T-helper 2 cell treated with Interferon-gamma antibody and Interleukin-4, amounts not matched to agents 5 μg/mL and 100 μg/mL, for 36 hours (primary cell): ENCODE data around the gene RITA1.
"Not testable (repeated sequence)": the region's sequence is repeated elsewhere in the genome, so short reads cannot be mapped to it uniquely, and the experiment has no call there.

ENCODE experiments used
- DNase-seq: peaks from one replicate; pipeline ENCODE4 v3.0.0; 2021; ENCODE audit warnings: low spot score
- H3K27ac Mint-ChIP-seq: one replicate; pipeline ENCODE4 v1.8.0; 2021; ENCODE audit warnings: mild to moderate bottlenecking, mixed read lengths
- H3K27me3 Mint-ChIP-seq: one replicate; pipeline ENCODE4 v1.8.0; 2021; ENCODE audit warnings: low read depth, mixed read lengths
- H3K36me3 Mint-ChIP-seq: one replicate; pipeline ENCODE4 v1.8.0; 2021; ENCODE audit warnings: low read depth, mixed read lengths
- H3K4me1 Mint-ChIP-seq: one replicate; pipeline ENCODE4 v1.8.0; 2021; ENCODE audit warnings: low read depth, mixed read lengths
- H3K4me3 Mint-ChIP-seq: one replicate; pipeline ENCODE4 v1.8.0; 2022; ENCODE audit warnings: mild to moderate bottlenecking, moderate library complexity, mixed read lengths
- H3K9me3 Mint-ChIP-seq: one replicate; pipeline ENCODE4 v1.8.0; 2021; ENCODE audit warnings: mixed read lengths

The RITA1 gene

DNA sequence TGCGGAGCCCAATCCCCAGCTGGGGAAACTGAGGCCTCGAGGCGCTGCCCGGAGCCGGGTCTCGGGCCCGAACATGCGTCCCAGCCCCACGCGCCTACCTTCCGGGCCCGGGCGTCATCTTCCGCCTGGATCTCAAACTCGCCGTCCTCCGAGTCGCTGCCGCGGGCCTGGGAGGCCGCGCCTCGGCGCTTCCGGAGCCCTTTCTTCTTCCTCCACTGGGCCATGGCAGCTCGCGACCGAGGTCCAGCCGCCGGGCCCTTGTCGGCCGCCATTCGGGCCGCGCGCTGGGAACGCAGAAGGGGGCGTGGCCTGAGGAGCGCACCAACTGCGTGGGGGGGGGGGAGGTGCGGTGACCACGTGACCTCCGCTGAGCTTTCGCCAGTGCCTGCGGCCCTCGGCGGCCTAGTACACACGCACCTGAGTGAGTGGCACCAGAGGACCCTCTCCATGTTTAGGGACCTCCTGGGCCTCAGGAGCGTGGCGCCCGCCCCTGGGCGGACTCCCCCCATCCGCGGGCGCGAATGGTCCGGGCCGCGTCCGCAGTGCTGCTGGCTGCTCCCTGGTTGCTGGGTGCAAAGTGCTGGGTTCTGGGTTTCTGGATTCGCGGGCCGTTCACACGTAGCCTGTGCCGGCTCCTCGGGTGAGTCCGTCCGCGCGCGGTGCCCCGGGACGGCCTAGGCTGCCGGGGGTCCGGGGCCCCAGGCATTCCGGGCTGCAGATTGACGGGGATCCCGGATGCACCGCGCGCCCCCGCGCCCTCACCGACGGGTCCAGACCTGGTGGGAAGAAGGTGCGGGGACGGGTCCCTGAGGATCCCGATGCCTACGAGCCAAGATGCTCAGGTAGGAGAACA lies at the start of gene RITA1, which contains the start of gene DDX54:
Gene RITA1, plus strand, starts transcription at position 542 of the 853 bp plus-strand sequence. CDS start 1,026 bp downstream, outside the sequence.
Gene DDX54, minus strand, starts transcription at position 299 of the 853 bp plus-strand sequence. Its CDS starts 27 bp downstream, at position 272.
- Mint-ChIP-seq H3K4me1 (peaks cover 21% of the 10 kb centered on the region), H3K27ac (peak within 1 kb of the TSS; percentile 97), H3K36me3 (peaks cover 37% of the 10 kb centered on the region), H3K4me3 (peak within 1 kb of the TSS; percentile 98), H3K9me3 (no peaks in the 10 kb centered on the region), H3K27me3 (no peaks in the 10 kb centered on the region)
- peak; percentile 79 for DNase-seq

- Mint-ChIP-seq H3K27me3 (no peaks in the 10 kb centered on the region), H3K4me3 (peak overlapping the region; percentile 84), H3K4me1 (peaks cover 13% of the 10 kb centered on the region), H3K36me3 (no peaks in the 10 kb centered on the region), H3K27ac (peak overlapping the region; percentile 58), H3K9me3 (no peaks in the 10 kb centered on the region)
- DNase-seq: peak; percentile 68
Measured at GRCh38 chr12:113136128-113136989, 49.2 kb upstream of the RITA1 start.

GRCh38 chr12:113136990-113137511 lies 48.5 kb upstream of the RITA1 start:
- no peaks in the 10 kb centered on the region for H3K27me3 Mint-ChIP-seq
- H3K4me1 Mint-ChIP-seq: peaks cover 13% of the 10 kb centered on the region
- no peak overlapping the region for H3K27ac Mint-ChIP-seq

DNA sequence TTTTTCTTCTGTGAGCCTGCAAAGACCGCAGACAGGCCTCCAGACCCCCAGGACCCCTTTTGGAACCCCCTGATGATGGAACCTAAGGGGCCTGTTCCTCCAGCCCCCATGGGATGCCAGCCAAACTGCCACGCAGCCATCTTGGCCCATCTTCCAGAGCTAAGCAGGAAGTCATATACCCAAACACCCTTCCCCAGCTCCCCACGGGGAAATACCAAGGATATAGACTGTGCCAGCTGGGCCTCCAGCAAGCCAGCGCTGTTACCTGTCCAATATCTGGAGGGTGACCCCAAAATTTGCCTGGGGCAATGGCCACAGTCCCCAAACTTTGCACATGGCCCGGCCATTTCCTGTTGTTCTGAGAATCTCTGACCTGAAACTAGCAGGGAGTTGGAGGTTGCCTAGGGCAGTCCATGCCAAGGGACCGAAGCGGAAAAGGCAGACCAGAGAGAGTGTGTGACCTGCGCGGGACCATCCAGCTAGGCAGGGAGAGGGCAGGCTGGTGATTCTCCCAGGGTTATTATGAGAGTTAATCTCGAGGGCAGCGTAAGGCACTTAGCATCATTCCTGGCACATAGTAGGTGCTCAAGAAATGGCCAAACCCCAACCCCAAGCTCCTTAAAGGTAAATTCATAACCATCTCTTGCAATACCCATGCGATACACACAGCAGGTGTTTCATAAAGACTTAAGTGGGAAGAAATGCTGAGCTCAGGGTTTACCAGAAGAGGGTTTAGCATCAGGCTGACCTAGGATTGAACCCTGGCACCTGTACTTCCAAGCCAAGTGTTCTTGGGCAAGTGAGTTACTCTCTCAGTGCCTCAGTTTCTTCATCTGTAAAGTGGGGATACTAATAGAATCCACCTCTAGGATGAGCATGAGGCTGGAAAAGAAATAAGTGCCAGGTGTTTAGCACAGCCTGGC lies 47.4 kb upstream of the RITA1 start:
- no peak for DNase-seq
- H3K4me1 Mint-ChIP-seq: peaks cover 13% of the 10 kb centered on the region
- no peaks in the 10 kb centered on the region for H3K36me3 Mint-ChIP-seq
- H3K9me3 Mint-ChIP-seq: no peaks in the 10 kb centered on the region
- H3K27ac Mint-ChIP-seq: no peak overlapping the region
- no peak overlapping the region for H3K4me3 Mint-ChIP-seq
- no peaks in the 10 kb centered on the region for H3K27me3 Mint-ChIP-seq

More at GRCh38 chr12:113136990-113137511, 48.5 kb upstream of the RITA1 start:
- DNase-seq: no peak
- no peaks in the 10 kb centered on the region for H3K9me3 Mint-ChIP-seq
- peak overlapping the region; percentile 18 for H3K4me3 Mint-ChIP-seq
- H3K36me3 Mint-ChIP-seq: no peaks in the 10 kb centered on the region

DNA sequence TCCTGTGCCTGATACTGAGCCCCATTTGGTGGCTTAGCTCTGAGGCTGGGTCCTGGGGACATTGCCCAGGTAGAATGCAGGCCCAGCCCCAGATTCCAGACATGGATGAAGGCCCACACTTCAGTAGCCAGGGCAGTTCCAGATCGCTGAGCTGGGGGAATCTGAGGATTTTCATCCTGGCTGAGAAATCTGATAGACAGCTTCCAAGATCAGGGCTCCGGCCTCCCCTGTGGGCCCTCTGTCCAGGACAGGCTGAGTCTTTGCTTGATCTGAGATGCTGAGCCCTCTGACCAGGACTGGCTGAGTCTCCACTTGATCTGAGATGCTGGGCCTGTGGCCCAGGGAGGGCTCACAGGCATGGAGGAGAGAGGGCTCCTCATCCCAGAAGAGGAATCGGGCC lies 46.7 kb upstream of the RITA1 start:
- Mint-ChIP-seq H3K27me3 (no peaks in the 10 kb centered on the region), H3K27ac (no peak overlapping the region), H3K36me3 (no peaks in the 10 kb centered on the region), H3K4me1 (peaks cover 13% of the 10 kb centered on the region), H3K9me3 (no peaks in the 10 kb centered on the region), H3K4me3 (no peak overlapping the region)
- DNase-seq: no peak

DNA sequence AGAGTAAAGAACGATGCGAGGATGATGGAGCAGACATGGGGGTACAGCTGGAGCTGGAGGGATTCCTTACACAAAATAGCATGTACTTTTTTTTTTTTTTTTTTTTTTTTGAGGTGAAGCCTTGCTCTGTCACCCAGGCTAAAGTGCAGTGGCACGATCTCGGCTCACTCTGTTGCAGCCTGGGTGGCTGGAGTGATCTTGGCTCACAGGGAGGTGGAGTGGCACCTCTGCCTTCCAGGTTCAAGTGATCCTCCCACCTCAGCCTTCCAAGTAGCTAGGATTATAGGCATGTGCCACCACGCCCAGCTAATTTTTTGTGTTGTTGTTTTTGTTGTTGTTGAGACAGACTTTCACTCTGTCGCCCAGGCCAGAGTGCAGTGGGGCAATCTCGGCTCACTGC lies 44.8 kb upstream of the RITA1 start:
- H3K27me3 Mint-ChIP-seq: no peaks in the 10 kb centered on the region
- peaks cover 13% of the 10 kb centered on the region for H3K4me1 Mint-ChIP-seq
- H3K9me3 Mint-ChIP-seq: no peaks in the 10 kb centered on the region
- DNase-seq: no peak
- H3K4me3 Mint-ChIP-seq: no peak overlapping the region
- H3K27ac Mint-ChIP-seq: no peak overlapping the region
- no peaks in the 10 kb centered on the region for H3K36me3 Mint-ChIP-seq

DNA sequence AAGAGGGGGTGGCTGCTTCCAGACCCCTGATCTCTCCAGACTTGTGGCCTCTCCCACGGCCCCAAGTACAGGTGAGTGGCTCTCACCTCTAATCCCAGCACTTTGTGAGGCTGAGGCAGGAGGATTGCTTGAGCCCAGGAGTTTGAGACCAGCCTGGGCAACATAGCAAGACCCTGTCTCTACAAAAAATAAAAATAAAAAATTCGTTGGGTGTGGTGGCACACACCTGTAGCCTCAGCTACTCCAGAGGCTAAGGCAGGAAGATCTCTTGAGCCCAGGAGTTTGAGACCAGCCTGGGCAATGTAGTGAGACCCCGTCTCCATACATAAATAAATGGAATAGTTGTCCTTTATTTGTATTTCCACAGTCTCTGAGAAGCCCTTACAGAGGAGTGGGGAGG lies 43.8 kb upstream of the RITA1 start:
- not testable (repeated sequence) for H3K4me1 Mint-ChIP-seq, H3K36me3 Mint-ChIP-seq, DNase-seq, H3K9me3 Mint-ChIP-seq, H3K27me3 Mint-ChIP-seq, H3K27ac Mint-ChIP-seq, H3K4me3 Mint-ChIP-seq

GRCh38 chr12:113142173-113142885 lies 43.2 kb upstream of the RITA1 start:
- no peaks in the 10 kb centered on the region for H3K36me3 Mint-ChIP-seq
- no peaks in the 10 kb centered on the region for H3K9me3 Mint-ChIP-seq
- H3K4me1 Mint-ChIP-seq: no peaks in the 10 kb centered on the region
- H3K27ac Mint-ChIP-seq: no peak overlapping the region
- peaks cover 5% of the 10 kb centered on the region for H3K27me3 Mint-ChIP-seq
- H3K4me3 Mint-ChIP-seq: no peak overlapping the region
- DNase-seq: peak; percentile 13

DNA sequence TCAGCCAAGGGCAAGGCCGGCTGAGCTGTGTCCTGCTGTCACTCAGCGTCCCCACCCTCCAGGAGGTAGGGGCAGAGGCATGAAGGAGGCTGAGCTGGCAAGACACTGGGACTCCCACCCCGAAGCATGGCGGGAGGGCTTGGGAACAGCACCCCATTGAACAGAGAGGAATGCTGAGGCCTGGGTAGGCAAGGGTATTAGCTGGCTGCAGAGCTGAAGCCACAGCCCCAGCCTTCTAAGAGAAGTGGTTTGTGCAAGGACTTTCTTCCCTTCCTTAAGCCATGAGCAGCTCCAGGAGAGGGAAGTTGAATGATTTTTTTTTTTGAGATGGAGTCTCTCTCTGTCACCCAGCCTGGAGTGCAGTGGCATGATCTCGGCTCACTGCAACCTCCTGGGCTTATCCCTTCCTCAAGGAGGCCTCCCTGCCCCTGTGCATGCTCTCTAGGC lies 42.6 kb upstream of the RITA1 start:
- H3K9me3 Mint-ChIP-seq: no peaks in the 10 kb centered on the region
- H3K4me3 Mint-ChIP-seq: no peak overlapping the region
- H3K27ac Mint-ChIP-seq: no peak overlapping the region
- H3K27me3 Mint-ChIP-seq: peaks cover 7% of the 10 kb centered on the region
- no peak for DNase-seq
- no peaks in the 10 kb centered on the region for H3K36me3 Mint-ChIP-seq
- H3K4me1 Mint-ChIP-seq: no peaks in the 10 kb centered on the region

DNA sequence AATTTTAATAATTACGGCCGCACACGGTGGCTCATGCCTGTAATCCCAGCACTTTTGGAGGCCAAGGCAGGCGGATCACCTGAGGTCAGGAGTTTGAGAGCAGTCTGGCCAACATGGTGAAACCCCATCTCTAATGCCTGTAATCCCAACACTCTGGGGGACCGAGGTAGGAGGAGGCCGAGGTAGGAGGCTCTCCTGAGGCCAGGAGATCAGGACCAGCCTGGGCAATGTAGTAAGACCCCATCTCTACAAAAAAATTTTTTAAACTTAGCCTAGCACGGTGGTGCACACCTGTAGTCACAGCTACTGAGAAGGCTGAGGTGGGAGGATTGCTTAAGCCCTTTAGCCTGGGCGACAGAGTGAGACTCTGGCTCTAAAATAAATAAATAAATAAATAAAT lies 41.6 kb upstream of the RITA1 start:
- H3K36me3 Mint-ChIP-seq: no peaks in the 10 kb centered on the region
- no peak overlapping the region for H3K4me3 Mint-ChIP-seq
- H3K9me3 Mint-ChIP-seq: no peaks in the 10 kb centered on the region
- peaks cover 7% of the 10 kb centered on the region for H3K27me3 Mint-ChIP-seq
- no peak overlapping the region for H3K27ac Mint-ChIP-seq
- DNase-seq: no peak
- no peaks in the 10 kb centered on the region for H3K4me1 Mint-ChIP-seq

DNA sequence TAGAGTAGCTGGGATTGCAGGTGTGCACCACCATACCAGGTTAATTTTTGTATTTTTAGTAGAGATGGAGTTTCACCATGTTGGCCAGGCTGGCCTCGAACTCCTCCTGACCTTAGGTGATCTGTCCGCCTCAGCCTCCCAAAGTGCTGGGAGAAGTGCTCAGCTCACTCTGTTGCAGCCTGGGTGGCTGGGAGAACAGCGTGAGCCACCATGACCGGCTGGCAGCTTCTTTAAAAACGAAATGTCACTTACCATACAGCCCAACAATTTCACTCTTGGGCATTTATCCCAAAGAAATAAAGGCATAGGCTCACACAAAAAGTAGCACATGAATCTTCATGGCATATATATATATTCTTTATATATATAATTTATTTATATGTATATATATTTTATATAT lies 40.7 kb upstream of the RITA1 start:
- DNase-seq: no peak
- Mint-ChIP-seq H3K4me1 (no peaks in the 10 kb centered on the region), H3K4me3 (no peak overlapping the region), H3K27me3 (peaks cover 8% of the 10 kb centered on the region), H3K9me3 (no peaks in the 10 kb centered on the region), H3K27ac (no peak overlapping the region), H3K36me3 (no peaks in the 10 kb centered on the region)

GRCh38 chr12:113145720-113146551 lies 39.6 kb upstream of the RITA1 start:
- DNase-seq: no peak

More at GRCh38 chr12:113145720-113146551, 39.6 kb upstream of the RITA1 start:
- Mint-ChIP-seq H3K9me3 (no peaks in the 10 kb centered on the region), H3K4me1 (no peaks in the 10 kb centered on the region), H3K27me3 (peaks cover 12% of the 10 kb centered on the region), H3K27ac (no peak overlapping the region), H3K36me3 (no peaks in the 10 kb centered on the region), H3K4me3 (no peak overlapping the region)
